ENCODE results near the gene KCNG1.

The KCNG1 gene

DNA sequence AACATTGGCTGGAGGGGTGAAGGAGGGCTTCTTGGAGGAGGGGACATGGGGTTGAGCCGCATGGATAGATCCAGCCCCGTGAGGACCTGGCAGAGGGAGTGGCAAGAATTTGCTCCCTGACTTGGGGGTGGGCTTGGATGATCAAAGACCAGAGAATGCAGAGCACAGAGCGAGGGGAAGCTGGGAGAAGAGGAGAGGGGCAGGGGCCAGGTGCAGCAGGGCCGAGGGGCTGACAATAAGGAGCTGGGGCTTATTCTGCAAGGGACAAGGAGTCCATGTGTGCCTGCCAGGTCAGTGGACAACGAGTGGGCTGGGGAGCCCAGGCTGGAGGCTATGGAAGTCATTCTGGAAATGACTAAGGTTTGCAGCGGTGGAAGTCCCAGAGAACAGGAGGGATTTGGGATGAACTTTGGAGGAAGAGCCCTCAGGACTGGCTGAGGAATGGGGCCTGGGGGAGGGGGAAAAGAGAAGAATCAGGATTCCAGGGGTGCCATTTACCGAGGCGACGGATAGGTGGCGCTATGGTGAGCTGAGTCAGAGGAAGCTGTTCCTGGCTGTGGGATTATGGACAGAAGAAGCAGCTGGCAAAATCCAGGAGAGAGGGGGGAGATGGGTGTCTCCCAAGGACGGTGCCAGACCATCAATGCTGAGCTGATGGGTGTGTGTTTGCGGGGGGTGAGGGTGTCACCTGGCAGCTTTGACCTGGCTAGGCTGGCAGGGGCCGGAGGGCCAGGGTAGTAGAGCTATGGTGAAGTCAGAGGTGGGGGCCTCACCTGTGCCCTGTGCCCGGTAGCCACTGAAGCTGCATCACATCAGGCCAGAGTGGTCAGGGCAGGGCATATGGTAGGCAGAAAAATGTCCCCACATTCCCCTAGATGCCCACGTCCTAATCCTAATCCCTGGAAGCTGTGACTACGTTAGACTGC lies 7.8 kb downstream of the KCNG1 start:
- DNase-seq (ENCODE audit: low spot score) (peak; percentile 37), FAIRE-seq (no peak)

DNA sequence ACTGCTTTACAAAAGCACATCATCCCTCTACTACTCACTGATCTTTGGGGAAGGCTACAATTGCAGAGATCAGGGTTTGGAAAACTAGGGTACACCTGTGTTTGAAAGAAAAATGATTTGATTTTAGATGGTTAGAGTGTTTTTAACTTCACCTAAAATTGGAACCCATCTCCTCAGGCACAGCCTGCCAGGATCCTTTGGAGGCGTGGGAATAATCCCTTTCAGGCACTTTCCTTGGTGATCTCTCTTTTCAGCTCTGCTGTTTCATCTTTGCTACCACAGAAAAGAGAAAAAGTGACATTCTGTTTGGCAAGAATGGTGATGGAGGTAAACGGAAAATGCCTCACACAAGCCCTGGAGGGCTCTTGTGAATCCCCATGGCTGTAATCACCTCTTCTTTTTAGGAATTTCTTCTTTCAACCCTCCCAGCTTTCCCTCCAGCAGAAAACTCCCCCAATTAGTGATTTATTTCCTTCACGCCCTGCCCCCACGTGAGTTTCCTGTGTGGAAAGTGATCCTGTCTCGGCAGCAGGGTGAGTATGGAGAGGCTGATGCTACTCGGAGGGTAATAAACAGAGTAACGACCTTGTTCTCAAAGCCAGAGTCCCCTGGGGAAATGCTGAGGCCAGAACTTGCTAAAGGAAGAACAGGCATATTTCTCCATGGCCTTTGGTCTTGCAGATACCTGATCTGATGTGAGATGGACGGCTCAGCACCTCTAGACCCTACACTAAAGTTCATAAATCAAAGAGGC lies 9.2 kb downstream of the KCNG1 start:
- no peak for FAIRE-seq
- no peak for DNase-seq (ENCODE audit: low spot score)

DNA sequence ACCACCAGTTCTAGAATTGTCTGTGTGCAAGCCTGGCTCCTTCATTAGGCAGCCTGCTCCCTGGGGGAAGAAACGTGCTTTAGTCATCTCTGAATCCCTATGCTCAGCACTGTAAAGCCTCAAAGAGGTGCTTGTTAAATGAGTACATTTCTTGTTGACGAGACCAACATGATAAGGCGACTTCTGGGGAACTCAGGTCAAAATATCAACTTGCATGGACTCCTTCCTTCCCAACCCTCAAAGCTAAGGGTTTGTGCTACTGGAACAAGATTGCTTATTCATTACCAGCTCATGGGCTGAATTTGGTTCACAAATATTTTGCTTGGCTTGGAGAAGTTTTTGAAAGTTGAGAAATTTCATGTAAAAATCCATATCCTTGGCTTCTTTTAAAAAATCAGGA lies 10.6 kb downstream of the KCNG1 start:
- FAIRE-seq = no peak

DNA sequence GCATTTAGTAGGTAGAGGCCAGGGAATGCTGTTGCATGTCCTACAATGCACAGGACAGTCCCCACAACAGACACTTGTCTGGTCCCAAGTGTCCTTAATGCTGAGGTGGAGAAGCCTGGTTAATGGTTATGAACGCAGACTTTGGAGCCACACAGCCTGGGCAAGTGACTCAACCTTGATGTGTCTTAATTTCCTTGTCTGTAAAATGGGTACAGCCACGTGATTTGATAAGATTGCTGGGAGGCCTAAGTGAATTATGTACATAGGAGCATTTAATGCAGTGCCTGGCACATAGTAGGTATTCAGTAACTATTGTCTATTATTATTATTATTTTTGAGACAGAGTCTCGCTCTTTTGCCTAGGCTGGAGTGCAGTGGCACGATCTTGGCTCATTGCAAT lies 11.4 kb downstream of the KCNG1 start:
- DNase-seq (ENCODE audit: low spot score) = no peak
- no peak for FAIRE-seq

More for the DNA sequence above, 10.6 kb downstream of the KCNG1 start:
- DNase-seq (ENCODE audit: low spot score) = no peak

DNA sequence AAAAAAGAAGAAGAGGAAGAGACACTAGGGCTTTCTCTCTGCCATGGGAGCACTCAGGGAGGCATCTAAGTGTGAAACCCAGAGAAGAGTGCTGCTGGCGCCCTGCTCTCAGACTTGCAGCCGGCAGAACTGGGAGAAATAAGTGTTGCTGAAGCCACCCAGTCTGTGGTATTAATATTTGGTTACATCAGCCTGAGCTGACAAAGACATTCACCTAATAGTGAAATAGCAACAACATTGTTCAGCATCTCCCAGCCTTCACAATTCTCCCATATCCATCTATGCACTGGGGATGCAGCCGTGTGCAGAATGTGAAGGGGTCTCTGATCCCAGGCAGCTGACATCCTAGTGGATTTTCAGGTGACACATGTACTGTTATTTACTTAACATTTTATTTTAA lies 12.0 kb downstream of the KCNG1 start:
- DNase-seq (ENCODE audit: low spot score) (no peak), FAIRE-seq (no peak)

DNA sequence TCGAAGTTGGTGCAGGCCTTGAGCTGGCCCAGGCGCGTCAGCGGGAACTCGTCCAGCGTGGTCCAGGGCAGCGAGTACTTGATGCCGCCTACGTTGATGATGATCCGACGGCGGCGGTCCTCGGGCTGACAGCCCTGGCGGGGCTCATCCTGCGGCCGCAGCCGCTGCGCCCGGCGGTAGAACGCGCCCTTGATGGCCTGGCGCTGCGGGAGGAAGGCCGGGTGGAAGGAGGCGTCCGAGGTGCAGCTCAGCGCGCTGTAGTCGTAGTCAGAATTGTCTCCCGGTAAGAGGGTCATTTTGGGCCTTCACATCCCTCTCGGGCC lies 12.9 kb downstream of the KCNG1 start:
- no peak for DNase-seq (ENCODE audit: low spot score)
- FAIRE-seq = no peak

DNA sequence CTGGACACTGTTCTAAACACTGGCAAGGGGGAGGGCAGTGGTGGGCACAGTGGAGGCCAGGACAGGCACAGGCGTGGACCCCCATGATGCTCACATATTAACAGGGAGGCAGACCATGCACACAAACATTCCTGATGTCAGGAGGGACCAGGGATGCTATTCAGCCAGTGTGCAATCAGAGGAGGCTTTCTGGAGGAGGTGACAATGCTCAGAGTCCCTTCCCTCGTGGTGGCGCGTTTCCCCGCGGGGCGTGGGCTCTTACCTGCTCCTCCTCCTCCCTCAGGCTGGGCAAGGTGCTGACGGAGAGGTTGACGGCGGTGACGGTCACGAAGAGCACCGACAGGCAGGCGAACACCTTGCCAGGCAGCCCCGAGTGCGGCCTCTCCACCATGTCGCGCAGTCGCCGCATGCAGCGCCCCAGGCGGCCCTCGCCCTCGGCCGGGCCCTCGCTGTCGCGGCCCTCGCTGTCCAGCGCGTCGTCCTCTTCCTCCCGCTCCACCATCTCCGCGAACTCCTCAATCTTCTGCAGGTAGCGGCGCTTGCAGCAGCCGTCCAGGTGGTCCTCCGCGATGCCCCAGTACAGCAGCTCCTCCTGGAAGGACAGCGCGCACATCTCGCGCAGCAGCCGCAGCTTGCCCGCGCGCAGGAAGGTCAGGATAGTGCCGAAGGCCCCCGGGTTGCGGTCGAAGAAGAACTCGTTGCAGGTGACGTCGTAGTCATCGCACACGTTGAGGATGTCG lies 13.4 kb downstream of the KCNG1 start:
- FAIRE-seq = no peak
- no peak for DNase-seq (ENCODE audit: low spot score)

DNA sequence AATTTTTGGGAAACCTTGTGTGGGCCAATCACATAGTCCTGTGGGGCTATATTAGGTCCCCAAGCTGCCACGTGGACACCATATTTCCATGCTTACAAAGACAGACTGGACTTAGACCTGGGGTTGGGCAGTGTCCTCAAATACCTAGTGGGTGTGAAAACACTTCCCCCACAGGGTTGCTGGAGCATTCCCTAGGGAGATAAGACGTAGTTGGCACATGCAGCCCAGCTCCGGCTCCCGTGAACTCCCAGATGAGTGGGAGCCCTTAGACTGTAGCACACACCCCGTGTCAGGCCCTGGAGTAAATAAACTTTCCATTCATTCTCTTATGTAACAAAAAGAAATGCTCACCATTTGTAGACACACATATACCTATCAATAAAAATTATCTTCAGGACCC lies 14.2 kb downstream of the KCNG1 start:
- FAIRE-seq (no peak), DNase-seq (ENCODE audit: low spot score) (no peak)

DNA sequence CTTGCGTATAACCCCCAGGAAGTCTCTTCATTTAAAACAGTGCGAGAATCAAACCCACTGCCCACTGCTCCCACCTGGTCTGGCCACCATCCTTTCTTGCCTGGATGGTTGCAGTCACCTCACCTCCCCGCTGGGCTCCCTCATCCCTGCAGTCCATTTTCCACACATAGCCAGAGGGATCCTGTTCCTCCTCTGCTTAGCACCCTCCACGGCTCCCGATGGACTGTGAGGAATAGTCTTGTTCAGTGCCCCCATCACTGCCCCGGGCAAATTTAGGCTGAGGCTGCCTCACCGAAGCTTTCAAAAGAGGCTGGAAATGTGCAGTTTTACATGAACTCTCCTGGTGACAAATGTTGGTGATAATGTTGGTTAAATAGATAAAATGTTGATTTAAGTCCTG lies 17.7 kb downstream of the KCNG1 start:
- DNase-seq (ENCODE audit: low spot score) = no peak
- FAIRE-seq = no peak

DNA sequence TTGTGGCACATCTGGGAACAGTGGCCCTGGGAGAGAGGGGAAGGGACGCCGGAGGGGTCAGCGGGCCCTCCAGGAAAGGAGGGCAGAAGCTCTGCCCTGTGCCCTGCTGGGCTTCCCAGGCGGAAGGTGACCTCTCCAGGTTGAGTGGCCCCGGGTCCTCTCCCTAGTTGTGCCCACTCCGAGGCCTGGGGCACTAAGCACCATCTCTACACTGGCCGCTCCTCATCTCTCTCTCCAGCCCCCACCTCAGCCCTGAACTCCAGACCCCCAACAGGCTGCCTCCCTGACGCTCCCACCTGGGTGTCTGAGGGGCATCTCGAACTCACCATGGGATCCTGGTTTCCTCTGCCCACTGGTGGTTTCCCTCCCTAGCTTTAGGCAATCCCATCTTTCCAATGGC lies 18.1 kb downstream of the KCNG1 start:
- FAIRE-seq = no peak
- no peak for DNase-seq (ENCODE audit: low spot score)

DNA sequence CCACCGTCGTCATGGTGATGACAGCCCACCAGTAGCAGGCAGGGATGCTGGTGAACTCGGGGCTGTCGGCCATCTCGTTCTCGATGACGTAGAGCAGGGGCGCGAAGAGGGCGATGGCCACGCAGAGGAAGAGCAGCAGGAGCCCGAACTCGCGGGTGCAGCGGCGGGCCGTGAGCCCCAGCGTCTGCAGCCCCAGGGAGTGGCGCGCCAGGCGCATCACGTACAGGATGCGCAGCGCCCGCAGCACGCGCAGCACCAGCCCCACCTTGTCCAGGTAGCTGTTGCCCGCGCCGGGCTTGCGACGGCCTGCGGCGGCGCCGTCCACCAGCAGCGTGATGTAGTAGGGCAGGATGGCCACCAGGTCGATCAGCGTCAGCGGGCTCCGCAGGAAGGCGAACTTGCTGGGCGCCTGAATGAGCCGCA lies 18.6 kb downstream of the KCNG1 start:
- DNase-seq (ENCODE audit: low spot score) (no peak), FAIRE-seq (no peak)

DNA sequence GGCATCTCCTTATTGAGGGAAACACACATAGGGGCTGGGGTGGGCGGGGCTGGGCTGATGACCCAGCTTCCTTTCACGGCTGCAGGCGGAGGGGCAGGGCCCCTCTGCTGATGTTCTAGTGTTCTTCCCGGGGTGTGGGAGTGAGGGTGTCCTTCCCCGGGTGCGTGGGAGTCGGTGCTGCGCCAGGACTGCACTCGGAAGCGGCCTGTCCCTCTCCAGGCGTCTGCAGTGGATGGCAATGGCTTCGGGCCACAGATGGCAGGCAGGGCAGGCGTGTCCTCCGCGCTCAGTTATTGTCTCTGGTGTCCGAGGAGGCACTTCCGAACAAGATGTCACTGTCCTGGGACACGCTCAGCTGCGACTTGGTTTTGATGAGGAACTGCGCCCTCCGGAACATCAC lies 19.2 kb downstream of the KCNG1 start:
- no peak for DNase-seq (ENCODE audit: low spot score)
- FAIRE-seq = no peak

DNA sequence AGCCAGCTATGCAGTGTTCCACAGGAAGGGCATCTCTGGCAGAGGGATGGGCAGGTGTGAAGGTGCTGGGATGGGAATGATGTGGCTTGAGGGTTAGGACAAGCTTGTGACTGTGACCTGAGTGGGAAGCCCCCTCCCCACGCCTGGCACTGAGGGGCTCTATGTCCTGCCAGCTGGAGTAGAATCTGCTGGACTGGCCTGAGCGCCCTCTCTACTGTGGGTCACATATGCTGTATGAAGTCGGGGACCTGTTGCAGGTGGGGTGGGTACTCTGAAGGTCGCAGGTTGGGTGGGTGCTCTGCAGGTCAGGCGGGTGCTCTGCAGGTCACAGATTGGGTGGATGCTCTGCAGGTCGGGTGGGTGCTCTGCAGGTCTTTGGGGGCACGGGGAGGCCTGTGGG lies 20.3 kb downstream of the KCNG1 start:
- no peak for DNase-seq (ENCODE audit: low spot score)
- FAIRE-seq = no peak

DNA sequence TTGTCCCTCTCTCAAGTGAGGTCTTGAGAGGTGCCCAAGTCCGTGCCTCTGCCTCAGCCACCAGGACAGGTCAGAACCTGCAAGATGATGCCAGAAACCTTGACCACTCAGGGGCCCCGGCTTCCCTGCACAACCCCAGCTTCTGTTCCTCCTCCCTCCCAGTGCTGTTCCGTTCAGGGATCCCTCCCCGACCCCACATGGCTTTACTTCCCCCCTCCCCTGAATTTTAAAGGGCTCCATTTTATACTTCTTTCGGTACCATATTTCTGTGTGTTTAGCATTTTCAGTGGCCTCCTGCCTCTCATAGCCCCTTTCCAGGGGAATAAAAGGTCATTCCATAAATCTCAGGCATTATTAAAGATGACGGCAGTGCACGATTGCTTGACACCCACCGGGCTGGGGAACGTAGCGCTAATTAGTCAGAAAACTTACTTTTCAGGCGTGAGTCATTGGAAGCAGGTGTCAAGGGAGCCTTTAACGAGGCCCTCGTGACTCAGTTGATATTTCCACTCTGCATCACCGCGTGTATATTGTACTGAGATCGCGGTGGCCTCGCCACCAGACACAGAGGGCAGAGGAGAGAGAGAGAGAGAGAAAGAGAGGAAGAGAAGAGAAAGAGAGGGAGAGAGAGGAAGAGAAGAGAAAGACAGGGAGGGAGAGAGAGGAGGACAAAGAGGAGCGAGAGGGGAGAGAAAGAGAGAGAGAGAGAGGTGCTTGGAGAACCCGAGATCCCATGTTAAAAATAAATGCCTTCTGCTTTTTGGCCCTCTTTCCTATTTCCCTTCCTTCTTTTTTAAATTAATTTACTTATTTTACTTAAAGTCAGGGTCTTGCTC lies 21.3 kb downstream of the KCNG1 start:
- FAIRE-seq (no peak), DNase-seq (ENCODE audit: low spot score) (no peak)

DNA sequence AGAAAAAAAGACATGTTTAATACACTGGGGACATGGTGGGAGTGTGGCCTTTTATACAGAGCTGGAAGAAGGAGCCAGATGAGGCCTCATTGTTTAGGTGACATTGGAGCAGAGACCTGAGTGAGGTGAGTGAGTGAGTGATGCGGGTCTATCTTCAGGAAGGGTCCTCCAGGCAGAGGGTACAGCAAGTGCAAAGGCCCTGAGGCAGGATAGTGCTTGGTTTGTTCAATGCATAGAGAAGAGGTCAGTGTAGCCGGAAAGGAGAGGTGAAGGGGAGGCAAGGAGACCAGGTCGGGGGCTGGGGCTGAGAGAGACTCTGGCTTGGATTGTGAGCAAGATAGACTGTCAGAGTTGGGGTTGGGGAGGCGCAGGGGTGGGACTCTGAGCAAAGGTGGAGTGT lies 23.6 kb downstream of the KCNG1 start:
- FAIRE-seq (no peak), DNase-seq (ENCODE audit: low spot score) (no peak)

DNA sequence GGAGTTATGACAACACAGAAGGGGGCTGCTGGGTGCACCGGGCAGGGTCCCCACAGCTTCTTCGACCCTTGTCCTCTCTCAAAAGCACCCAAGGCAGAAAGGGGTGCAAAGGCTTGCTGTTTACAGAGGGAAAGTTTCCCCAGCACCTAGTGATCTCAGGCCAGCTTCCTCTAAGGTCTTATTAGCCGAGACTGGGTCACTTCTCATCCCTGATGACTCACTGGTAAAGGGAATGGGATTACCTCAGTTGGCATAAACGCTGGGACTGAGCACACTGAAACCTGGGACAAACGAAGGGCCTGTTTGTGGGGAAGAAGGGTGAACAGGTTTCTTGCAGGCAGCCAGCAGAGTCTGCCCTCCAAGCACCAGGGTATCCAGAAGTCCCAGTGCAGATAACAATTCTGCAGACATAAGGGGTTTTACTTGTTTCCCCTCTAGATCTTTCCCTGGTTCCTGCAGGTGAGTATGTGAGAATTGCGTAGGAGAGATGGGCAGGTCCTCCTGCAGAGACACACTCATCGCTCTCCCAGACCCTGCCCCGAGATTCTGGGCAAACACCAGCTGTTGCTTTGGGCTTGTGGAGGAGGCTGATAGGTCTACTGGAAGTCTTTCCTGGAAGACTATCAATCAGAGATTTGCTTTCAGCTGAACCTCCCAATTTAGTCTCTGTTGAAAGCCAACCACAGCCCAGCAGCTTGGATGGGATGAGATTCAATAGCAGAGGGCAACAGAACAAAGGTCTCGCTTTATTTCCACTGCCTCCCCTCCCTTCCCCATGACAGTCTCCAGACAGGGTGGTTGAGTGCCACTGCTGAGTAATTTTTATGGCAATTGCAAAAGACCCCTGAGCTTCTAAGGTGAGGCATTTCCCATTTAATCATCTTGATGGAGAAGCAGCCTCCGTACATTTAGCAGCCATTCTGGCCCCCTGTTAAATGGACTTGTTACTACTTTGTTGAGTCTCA lies 25.7 kb downstream of the KCNG1 start:
- FAIRE-seq (no peak), DNase-seq (ENCODE audit: low spot score) (peak; percentile 17)

DNA sequence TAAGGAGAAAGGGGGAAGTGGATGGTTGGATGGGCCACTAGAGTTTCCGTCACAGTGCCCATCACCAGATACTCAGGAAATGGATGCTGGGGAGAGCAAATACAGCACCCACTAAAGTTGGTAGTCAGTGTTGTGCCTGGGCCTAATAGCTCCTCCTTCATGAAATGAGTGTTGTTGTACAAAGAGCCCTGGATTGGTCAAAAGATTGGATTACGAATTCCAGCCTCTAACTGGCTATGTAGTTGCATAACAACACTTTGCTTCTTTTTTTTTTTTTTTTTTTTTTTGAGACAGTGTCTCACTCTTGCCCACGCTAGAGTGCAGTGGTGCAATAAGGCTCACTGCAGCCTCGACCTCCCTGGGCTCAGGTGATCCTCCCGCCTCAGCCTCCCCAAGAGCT lies 27.4 kb downstream of the KCNG1 start:
- FAIRE-seq = no peak

DNA sequence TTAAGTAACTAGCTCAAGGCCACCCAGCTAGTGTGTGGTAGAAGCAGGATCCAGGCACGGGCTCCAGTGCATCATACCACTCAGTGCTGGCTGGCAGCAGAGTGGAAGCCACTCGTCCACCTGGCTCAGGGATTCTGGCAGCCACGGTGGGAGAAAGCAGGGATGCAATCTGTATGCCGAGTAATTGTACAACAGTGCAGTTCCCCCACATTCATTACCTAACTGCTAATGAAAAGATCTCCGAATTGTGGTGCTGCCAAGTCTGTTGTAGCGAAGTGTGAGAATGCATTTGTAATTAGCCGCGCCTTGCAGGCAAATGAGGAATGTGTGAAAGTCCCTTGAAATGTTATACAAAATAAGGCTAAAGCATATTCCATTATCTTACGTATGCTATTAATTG lies 29.0 kb downstream of the KCNG1 start:
- FAIRE-seq (no peak), DNase-seq (ENCODE audit: low spot score) (no peak)

More for the DNA sequence above, 27.4 kb downstream of the KCNG1 start:
- no peak for DNase-seq (ENCODE audit: low spot score)

DNA sequence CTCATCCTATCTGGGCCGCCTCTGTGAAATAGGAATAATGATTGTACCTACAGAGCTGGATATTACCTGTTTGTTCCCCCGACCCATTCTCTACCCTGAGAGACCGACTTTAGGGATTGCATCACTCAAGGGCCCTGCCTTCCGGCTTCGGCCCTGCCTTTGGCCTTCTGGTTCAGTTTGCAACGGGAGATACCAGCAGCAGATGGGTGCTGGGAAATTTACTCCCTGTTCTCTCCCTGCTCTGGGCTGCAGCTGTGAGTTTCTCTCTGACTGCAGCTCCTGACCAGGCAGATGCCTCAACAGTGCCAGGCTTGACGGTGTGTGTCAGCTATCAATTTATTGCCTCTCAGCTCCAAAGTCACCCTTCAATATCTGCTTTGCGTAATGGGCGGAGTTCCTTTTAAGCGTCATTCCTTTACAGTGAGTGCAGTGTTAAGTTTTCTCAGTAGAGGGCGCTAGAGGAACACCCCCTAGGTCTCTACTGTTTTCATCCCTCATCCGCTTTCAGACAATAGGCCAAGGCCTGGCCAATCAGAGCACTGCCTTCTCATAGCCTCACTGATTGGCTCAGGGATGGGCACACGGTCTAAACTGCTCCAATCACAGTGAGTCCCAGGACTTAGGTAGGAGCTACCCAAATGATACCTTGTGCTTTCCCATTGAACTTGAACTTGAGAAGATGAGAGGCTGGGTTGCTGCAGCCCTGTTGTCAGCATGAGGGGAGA lies 30.0 kb downstream of the KCNG1 start:
- DNase-seq (ENCODE audit: low spot score) (peak; percentile 53), FAIRE-seq (no peak)
